T-helper 1 cell (primary cell): ENCODE data around the gene VTA1.
"Not testable (repeated sequence)": the region's sequence is repeated elsewhere in the genome, so short reads cannot be mapped to it uniquely, and the experiment has no call there.

Experiments used
- DNase-seq, 5 donors: peaks; one replicate each; pipeline ENCODE4 v3.0.0-alpha.2; 2012 to 2020
- total RNA-seq, 4 donors: gene quantifications; one replicate each; lab custom pipeline; 2026; lab: John Stamatoyannopoulos, UW

The VTA1 gene
- total RNA-seq, result 17.4 to 33.6 (median 24.6) reads per million in 4 donors

- peak; percentile 90 to 99 (median 94) for DNase-seq
These were observed at the start of gene VTA1, which contains the start of gene NMBR for GRCh38 chr6:142146828-142147662. Gene VTA1 (plus strand): TSS chr6:142147263. CDS start chr6:142147288, 25 bp downstream. Gene NMBR (minus strand): TSS chr6:142147122. CDS start chr6:142088658, 58,464 bp downstream.

- not testable (repeated sequence) for DNase-seq
These were observed 42.2 kb upstream of the VTA1 start for GRCh38 chr6:142104820-142105219.

- DNase-seq, result not testable (repeated sequence)
These were observed 36.2 kb upstream of the VTA1 start for GRCh38 chr6:142110820-142111219.

GRCh38 chr6:142112451-142113061, 34.5 kb upstream of the VTA1 start:
- DNase-seq, result peak; percentile 17 to 64 (median 44)

- no peak for DNase-seq
These were observed 29.7 kb upstream of the VTA1 start for GRCh38 chr6:142117366-142117765.

- no peak for DNase-seq
These were observed 28.7 kb upstream of the VTA1 start for GRCh38 chr6:142118328-142118727.

- DNase-seq, result no peak
These were observed 28.1 kb upstream of the VTA1 start for GRCh38 chr6:142118925-142119324.

- DNase-seq, result no peak
These were observed 25.7 kb upstream of the VTA1 start for GRCh38 chr6:142121342-142121741.

GRCh38 chr6:142130814-142131213, 16.2 kb upstream of the VTA1 start:
- no peak for DNase-seq

- no peak for DNase-seq
These were observed 14.4 kb upstream of the VTA1 start, which contains the start of gene GJE1 for GRCh38 chr6:142132625-142133024. Gene GJE1 (plus strand): TSS chr6:142132925. CDS start chr6:142133159, 234 bp downstream.

- DNase-seq, result no peak
These were observed 8.2 kb upstream of the VTA1 start for GRCh38 chr6:142138876-142139275.

GRCh38 chr6:142141531-142141930, 5.5 kb upstream of the VTA1 start:
- not testable (repeated sequence) for DNase-seq

GRCh38 chr6:142152746-142153145, 5.7 kb downstream of the VTA1 start:
- DNase-seq, result no peak

GRCh38 chr6:142153196-142153595, 6.1 kb downstream of the VTA1 start:
- no peak for DNase-seq

- no peak for DNase-seq
These were observed 7.3 kb downstream of the VTA1 start for GRCh38 chr6:142154336-142154735.

- DNase-seq, result no peak
These were observed 8.0 kb downstream of the VTA1 start for GRCh38 chr6:142155091-142155490.

- DNase-seq, result peak in 1 of 5 donors; percentile 3
These were observed 9.1 kb downstream of the VTA1 start for GRCh38 chr6:142155895-142156757.

- DNase-seq, result not testable (repeated sequence)
These were observed 9.7 kb downstream of the VTA1 start for GRCh38 chr6:142156758-142157068.

- DNase-seq, result no peak
These were observed 15.7 kb downstream of the VTA1 start for GRCh38 chr6:142162780-142163179.

GRCh38 chr6:142165227-142165626, 18.2 kb downstream of the VTA1 start:
- no peak for DNase-seq

- no peak for DNase-seq
These were observed 20.0 kb downstream of the VTA1 start for GRCh38 chr6:142167071-142167470.

GRCh38 chr6:142167486-142167885, 20.4 kb downstream of the VTA1 start:
- DNase-seq, result no peak

- DNase-seq, result no peak
These were observed 24.3 kb downstream of the VTA1 start for GRCh38 chr6:142171351-142171750.
